Liver (tissue), 3 donors: ENCODE data around the gene ASIC2.

ENCODE experiments used
- ATF3 ChIP-seq: IDR thresholded peaks from 2 replicates; pipeline ENCODE4 v1.6.1; 2016; ENCODE audit warnings: antibody characterized with exemption
- CTCF ChIP-seq: fragments of 150-350 bp; IDR thresholded peaks from 2 replicates; pipeline ENCODE4 v1.5.1; 2017; ENCODE audit warnings: improper control_type of control experiment, low read depth, low read length; ENCODE audit not compliant: missing input control
- EGR1 ChIP-seq, 2 donors: IDR thresholded peaks; 2 replicates each; pipeline ENCODE4 v1.6.1; 2016 to 2018; ENCODE audit warnings: antibody characterized with exemption in 2 of 2, low read depth in 2 of 2
- HNF4G ChIP-seq: IDR thresholded peaks from 2 replicates; pipeline ENCODE4 v1.6.1; 2016; ENCODE audit warnings: antibody characterized with exemption
- MAX ChIP-seq: IDR thresholded peaks from 2 replicates; pipeline ENCODE4 v1.6.1; 2016; ENCODE audit warnings: antibody characterized with exemption
- RAD21 ChIP-seq, 2 donors: IDR thresholded peaks; 2 replicates each; pipeline ENCODE4 v1.6.1; 2016; ENCODE audit warnings: antibody characterized with exemption in 2 of 2, mild to moderate bottlenecking in 2 of 2
- REST ChIP-seq: IDR thresholded peaks from 2 replicates; pipeline ENCODE4 v1.6.1; 2016; ENCODE audit warnings: antibody characterized with exemption, mild to moderate bottlenecking
- RXRA ChIP-seq, 2 donors: IDR thresholded peaks; 2 replicates each; pipeline ENCODE4 v1.6.1; 2017 to 2018; ENCODE audit warnings: antibody characterized with exemption in 2 of 2, mild to moderate bottlenecking in 1 of 2
- SP1 ChIP-seq: IDR thresholded peaks from 2 replicates; pipeline ENCODE4 v1.6.1; 2018; ENCODE audit warnings: antibody characterized with exemption, mild to moderate bottlenecking
- TAF1 ChIP-seq: conservative IDR thresholded peaks from 2 replicates; pipeline ENCODE4 v1.6.1; 2016; ENCODE audit warnings: antibody characterized with exemption, mild to moderate bottlenecking
- YY1 ChIP-seq: IDR thresholded peaks from 2 replicates; pipeline ENCODE4 v1.6.1; 2016; ENCODE audit warnings: antibody characterized with exemption, mild to moderate bottlenecking
- donor health status: healthy.
- donor health status: healthy.

- no peak for TF ChIP-seq TAF1
- TF ChIP-seq CTCF, result no peak
- TF ChIP-seq RAD21 (IDR thresholded peaks at IDR 0.05), result no peak
- TF ChIP-seq REST, result no peak
- TF ChIP-seq YY1, result no peak
- TF ChIP-seq HNF4G, result no peak
- no peak for TF ChIP-seq RXRA (IDR thresholded peaks at IDR 0.05)
- no peak for TF ChIP-seq MAX
- TF ChIP-seq EGR1 (IDR thresholded peaks at IDR 0.05; ENCODE audit: low read depth in 2 of 2), result no peak
- no peak for TF ChIP-seq ATF3
- TF ChIP-seq SP1, result no peak
Measured at GRCh38 chr17:33054412-33054811, 238.7 kb downstream of the ASIC2 start.
